HEK293T (cell line): Measurements from ENCODE around the gene CD38.

Experiments used
- HDGF ChIP-seq: fragments of 450-650 bp; IDR thresholded peaks from 2 replicates; pipeline ENCODE4 v1.6.1; 2017; ENCODE audit warnings: antibody characterized with exemption, borderline replicate concordance
- NFRKB ChIP-seq: fragments of 450-650 bp; IDR thresholded peaks from 2 replicates; pipeline ENCODE4 v1.6.1; 2016; ENCODE audit warnings: mild to moderate bottlenecking, moderate library complexity
- SUZ12 ChIP-seq: fragments of 450-650 bp; IDR thresholded peaks from 2 replicates; pipeline ENCODE4 v1.6.1; 2016; ENCODE audit warnings: mild to moderate bottlenecking

DNA sequence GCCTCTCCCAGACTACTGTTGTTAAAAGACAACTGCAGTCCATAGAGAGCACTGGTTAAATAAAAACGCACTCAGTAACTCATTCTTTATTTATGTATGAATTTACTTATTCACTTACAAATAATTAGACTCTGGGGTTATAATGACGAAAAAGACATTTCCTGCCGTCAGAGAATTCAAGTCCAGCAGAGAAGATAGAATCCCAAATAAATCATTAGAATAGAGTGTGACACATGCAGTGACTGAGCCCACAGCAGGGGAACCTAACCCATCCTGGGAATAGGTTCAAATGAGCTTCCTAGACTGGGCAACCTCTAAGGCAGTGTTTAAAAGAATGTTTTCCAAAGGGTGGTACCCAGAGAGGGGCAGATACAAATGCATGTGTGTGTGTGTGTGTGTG, 106.5 kb downstream of the CD38 start:
- TF ChIP-seq NFRKB (no peak), SUZ12 (no peak), HDGF (no peak)
